Fibroblast of villous mesenchyme (primary cell): ENCODE results near the gene CYB561. TPM values are rescaled to one million over a fixed set of nuclear protein-coding genes. Genes with fewer than 3 reads are reported as not detected.
"Not testable (repeated sequence)": the region's sequence is repeated elsewhere in the genome, so short reads cannot be mapped to it uniquely, and the experiment has no call there.

Experiments
- DNase-seq: peaks from one replicate; pipeline ENCODE4 v3.0.0-alpha.2; 2010; ENCODE audit warnings: low read depth
- H3K4me3 ChIP-seq: 2 replicates; pipeline ENCODE4 v1.5.1; 2011; ENCODE audit warnings: low read depth, mild to moderate bottlenecking, low read length
- total RNA-seq: library from RNA; depleted of rRNA; stranded (reverse); fragments of >200 nt; gene quantifications from 2 replicates; pipeline ENCODE4 v1.2.3, GENCODE V29; 2012
- TF ChIP-seq, protein P1 (sequence below): IDR thresholded peaks from 2 replicates; pipeline ENCODE4 v1.5.1; 2012; ENCODE audit warnings: low read depth, mild to moderate bottlenecking, low read length; ENCODE audit not compliant: insufficient read depth

Gene CYB561
- total RNA-seq, 1 donor, result 12.5 TPM

DNA sequence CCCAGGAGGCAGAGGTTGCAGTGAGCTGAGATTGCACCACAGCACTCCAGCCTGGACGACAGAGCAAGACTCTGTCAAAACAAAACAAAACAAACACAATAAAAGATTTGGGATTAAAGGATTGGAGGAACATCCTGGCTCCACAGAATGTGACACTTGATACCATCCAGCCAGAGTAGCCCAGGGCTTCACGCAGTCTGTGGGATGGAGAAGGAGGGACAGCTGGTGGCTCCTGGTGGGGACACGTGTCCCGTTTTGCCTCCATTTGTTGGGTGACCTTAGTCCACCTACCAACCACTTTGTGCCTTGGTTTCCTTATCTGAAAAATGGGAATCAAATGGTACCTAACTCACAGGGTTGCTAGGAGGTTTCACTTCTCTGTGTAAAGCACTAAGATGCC is 12.4 kb upstream of the CYB561 start:
- no peak for DNase-seq
- no peak overlapping the region for H3K4me3 ChIP-seq
- TF ChIP-seq, protein P1, sequence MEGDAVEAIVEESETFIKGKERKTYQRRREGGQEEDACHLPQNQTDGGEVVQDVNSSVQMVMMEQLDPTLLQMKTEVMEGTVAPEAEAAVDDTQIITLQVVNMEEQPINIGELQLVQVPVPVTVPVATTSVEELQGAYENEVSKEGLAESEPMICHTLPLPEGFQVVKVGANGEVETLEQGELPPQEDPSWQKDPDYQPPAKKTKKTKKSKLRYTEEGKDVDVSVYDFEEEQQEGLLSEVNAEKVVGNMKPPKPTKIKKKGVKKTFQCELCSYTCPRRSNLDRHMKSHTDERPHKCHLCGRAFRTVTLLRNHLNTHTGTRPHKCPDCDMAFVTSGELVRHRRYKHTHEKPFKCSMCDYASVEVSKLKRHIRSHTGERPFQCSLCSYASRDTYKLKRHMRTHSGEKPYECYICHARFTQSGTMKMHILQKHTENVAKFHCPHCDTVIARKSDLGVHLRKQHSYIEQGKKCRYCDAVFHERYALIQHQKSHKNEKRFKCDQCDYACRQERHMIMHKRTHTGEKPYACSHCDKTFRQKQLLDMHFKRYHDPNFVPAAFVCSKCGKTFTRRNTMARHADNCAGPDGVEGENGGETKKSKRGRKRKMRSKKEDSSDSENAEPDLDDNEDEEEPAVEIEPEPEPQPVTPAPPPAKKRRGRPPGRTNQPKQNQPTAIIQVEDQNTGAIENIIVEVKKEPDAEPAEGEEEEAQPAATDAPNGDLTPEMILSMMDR, result no peak

DNA sequence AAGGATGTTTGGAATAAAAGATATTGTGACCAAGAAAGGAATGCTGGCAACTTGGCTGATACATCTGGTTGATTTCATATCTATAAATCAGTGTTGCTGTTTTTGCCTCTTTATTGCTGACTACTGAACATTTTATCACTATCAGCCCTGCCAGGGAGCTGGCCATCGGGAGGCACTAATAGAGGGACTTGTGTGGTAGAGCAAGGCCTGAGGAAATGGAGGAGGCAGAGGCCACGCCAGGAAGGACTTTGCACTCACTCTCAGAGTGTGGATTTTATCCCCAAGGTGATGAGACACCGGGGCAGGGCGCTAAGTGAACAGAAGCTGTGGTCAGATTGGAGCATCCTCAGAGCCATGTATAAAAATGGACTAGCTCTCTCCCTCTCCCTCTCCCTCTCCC is 9.3 kb upstream of the CYB561 start:
- no peak overlapping the region for H3K4me3 ChIP-seq
- peak; percentile 29 for DNase-seq
- TF ChIP-seq, protein P1, result no peak

DNA sequence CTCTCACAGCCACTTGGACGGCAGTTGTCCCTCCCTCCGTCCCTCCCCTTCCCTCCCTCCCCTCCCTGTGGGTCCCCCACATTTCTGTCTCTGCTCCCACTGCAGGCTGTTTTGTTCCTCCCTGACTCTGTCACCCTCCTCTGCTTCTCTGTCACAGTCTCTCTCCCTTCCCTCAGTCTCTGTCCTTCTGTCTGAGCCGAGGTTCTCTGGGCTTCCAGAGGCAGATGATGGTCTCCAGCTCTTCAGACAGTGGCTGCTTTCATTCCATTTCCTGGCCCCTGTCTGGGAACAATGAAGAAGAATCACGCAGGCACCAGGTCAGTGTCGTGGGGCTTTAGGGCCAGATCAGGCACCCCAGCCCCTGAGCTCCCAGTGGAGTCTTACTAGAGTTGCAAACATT is 8.8 kb upstream of the CYB561 start:
- no peak for DNase-seq
- H3K4me3 ChIP-seq, result no peak overlapping the region
- TF ChIP-seq, protein P1, result no peak

DNA sequence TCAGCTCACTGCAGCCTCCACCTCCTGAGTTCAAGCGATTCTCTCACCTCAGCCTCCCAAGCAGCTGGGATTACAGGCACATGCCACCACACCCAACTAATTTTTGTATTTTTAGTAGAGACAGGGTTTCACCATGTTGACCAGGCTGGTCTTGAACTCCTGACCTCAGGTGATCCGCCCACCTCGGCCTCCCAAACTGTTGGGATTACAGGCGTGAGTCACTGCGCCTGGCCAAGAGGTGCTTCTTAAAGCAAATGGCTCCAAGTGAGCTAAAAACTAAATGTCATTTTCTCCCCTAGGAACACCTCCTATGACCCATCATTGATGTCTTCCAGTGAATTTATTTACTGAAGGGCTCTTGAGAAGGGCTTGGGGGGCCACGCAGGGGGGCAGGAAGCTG is 8.3 kb upstream of the CYB561 start:
- not testable (repeated sequence) for H3K4me3 ChIP-seq, DNase-seq

DNA sequence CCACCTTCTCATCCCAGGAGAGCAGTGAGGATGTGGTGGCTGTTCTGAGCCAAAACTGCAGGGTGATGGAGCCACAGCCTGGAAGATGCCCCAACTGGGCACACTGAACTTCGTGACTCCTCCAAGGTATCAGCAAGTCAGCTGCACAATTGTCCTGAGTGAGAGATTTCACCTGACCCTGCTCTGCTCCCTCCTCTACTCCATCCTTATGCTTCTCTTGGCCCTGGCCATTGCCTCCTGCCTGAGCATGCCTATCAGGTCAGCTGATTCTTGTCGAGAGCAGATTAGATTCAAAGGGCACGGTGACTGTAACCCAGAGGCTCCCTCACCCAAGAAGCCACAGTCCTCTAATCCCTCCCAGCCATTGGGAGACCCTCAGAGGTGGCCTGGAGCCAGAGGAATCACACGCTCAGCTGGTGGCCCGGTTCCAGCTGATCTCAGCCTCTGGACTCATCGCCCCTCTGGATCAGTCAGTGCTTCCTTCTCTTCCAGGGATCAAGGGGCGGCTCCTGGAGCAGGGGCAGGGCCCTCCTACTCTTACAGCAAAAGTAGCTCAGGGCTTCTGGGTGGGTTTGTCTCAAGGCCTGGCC is 7.0 kb upstream of the CYB561 start:
- H3K4me3 ChIP-seq, result no peak overlapping the region
- TF ChIP-seq, protein P1, result no peak
- no peak for DNase-seq

DNA sequence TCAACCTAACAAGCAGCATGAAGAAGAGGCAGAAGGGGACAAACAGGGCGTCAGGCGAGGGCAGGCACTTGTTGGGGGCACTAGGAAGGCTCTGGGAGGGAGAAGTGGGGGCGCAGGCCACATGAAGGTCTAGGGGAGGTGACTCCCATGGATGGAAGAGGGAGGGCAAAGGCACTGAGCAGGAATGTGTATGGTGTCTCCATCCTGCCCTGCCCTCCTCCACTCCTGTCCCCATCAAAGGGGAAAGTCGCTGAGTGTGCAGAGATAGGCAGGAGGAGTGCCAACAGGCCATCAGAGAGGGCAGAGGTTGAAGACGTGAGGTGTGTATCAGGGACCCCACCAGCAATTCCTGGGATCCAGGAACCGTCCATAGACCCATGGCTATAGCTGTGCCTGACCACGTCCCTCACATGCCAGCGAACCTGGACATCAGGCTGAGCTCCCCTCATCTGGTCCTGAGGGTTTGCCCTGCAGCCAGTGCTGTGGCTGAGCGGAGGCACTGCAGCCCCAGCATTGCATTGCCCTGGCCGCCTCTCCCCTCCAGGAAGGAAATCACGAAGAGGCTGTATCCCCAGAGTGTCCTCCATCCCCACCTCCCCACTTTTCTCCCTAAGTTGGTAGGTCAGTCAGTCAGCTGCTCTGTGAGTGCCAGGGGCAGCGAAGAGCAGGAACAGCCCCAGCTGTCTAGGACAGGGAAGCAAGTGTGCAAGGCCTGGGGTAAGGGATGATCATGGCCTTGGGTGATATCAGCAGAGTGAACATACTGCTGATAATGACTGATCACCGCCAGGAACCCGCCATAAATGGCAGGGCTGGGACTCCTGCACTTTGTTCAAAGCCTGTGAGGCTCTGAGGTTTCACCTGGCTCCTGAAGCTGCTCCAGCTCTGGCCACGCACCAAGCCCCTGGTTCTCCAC is 6.2 kb upstream of the CYB561 start:
- DNase-seq, result no peak
- H3K4me3 ChIP-seq, result no peak overlapping the region
- TF ChIP-seq, protein P1, result no peak

DNA sequence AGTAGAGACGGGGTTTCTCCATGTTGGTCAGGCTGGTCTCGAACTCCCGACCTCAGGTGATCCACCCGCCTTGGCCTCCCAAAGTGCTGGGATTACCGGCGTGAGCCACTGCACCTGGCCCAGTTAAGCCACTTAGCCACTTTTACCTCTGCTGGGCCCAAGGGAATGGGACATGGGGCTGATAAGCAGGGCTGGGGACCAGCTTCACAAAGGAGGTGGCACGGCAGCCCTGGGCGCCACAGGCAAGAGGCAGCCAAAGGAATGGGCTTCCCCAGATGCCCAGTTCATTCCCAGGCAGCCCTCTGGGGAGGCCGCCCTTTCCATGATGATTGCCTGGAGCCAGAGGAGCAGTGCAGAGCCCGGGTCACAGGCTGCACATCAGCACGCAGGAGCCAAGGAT is 5.0 kb upstream of the CYB561 start:
- TF ChIP-seq, protein P1, result no peak
- H3K4me3 ChIP-seq, result no peak overlapping the region
- no peak for DNase-seq
